Activated naive CD8-positive, alpha-beta T cell treated with anti-CD3 and anti-CD28 coated beads, Interleukin-2, amount 50 U/mL, for 16 hours (primary cell): ENCODE measurements around the gene RTL3.
"Not testable (repeated sequence)": the region's sequence is repeated elsewhere in the genome, so short reads cannot be mapped to it uniquely, and the experiment has no call there.

ENCODE experiments used
- DNase-seq: peaks from one replicate; pipeline ENCODE4 v3.0.0-alpha.2; 2020; ENCODE audit warnings: low read depth, low spot score

RTL3 gene, protein sequence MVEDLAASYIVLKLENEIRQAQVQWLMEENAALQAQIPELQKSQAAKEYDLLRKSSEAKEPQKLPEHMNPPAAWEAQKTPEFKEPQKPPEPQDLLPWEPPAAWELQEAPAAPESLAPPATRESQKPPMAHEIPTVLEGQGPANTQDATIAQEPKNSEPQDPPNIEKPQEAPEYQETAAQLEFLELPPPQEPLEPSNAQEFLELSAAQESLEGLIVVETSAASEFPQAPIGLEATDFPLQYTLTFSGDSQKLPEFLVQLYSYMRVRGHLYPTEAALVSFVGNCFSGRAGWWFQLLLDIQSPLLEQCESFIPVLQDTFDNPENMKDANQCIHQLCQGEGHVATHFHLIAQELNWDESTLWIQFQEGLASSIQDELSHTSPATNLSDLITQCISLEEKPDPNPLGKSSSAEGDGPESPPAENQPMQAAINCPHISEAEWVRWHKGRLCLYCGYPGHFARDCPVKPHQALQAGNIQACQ

DNA sequence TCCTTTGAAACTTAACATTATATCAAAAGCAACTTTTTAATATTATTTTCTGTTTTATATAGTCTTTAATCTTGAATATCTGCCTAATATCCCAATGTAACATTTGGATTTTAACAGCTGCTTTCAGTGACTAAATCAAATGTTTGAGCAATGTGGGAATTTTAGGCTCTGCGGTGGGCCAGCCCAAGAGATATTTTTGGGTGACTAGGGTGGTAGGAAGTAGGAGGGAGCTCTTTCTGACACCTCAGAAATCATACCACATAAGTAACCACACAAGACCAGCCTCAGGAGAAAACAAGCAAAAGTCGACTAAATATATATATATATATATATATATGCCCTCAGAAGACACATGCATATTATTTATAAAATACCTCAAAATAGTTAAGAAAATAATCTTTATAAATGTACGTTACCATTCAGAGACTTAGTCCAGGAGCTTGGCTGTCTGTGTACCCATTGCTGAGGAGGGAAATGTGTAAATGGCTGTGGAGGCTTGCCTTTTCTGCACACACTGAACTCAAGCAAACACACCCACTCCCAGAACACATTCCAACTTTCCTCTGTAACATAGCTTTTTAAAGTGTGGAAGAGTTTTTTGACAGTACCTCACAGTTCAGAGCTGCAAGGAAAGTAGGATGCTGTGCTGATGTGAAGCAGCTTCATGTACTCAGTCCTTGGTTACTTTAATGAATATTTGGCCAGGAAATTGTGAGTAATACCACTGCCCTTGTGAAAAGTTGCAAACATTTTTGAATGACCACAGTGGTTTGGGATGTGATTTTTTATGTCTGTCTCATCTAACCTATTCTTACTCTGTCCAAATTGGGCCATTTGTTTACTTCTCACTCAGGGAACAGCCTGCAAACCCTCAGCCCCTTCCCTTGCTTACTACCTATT is at the start of gene RTL3:
TSS of gene RTL3 (minus strand) at position 484 of the 900 bp plus-strand sequence. CDS start 908 bp downstream, outside the sequence.
- no peak for DNase-seq

DNA sequence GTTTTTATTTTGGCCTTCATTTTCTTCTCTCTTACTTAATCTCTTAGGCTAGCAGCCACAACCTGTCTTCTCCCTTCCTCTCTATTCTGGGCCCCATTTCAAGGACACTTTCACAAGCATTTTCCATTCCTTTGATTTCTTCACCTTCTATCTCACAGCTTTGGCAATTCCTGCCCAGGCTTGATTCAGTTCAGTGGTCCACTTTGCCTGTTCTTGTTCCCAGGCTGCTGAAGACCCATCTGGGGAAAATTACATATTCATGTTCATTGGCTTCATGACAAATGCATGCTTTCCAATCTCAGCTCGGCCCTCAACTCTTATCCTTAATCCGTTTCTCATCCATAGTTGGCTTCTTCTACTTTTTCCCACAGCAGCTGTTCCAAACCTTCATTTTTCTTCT is 49.7 kb upstream of the RTL3 start:
- DNase-seq = no peak

DNA sequence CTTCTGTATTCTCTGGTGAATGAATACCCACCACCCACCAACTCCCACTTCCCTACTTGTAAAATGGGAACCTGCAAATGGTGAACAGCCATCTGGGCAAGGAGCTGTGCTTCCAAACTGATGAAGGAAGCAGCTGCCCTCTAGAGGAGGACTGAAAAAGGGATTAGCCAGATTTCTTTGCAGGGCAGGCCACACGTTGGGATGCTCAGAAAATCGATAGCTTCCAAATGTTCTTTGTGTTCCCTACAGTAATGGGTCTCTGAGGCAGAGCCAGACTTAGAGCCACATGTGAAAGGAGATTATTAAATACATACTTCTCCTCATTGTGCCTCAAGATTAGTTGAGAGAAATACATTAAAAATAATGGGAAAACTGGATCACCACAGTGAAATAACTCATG is 49.1 kb upstream of the RTL3 start:
- no peak for DNase-seq

DNA sequence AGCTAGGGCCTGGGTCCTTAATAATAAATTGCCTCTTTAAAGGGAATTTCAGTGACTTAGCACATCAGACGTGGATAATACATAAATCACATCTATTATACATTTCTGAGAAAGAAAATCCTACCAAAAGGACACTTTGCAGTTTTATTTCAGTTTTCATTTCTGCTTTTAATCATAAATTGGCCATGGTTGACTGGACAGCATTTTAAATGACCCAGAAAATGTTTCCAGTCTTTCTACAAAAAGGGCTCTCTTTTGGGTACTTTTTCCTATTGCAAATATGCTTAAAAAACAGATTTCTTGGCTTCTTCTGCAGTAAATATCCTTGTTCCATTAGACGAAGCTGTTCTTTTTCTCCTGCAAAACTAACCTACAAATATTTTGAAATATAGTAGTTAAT is 46.9 kb upstream of the RTL3 start:
- DNase-seq = no peak

DNA sequence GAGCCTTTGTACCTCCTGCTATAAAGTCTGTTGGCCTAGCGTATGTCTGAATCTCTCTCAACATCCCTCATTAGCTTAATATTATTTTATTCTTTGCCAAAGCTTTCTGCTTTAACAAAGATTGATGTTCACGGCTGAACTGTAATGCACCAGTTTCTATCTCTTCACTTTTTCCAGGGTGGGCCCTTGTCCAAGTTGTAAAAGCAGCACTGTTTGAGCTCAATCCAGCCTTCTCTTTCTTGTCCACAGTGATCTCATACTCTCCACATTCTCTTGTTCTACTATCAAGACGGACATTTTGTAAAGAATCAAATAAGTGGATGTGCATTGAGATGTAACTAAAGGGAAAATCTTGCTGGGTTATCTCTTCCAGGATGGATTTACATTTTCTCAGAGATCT is 34.4 kb upstream of the RTL3 start:
- no peak for DNase-seq

DNA sequence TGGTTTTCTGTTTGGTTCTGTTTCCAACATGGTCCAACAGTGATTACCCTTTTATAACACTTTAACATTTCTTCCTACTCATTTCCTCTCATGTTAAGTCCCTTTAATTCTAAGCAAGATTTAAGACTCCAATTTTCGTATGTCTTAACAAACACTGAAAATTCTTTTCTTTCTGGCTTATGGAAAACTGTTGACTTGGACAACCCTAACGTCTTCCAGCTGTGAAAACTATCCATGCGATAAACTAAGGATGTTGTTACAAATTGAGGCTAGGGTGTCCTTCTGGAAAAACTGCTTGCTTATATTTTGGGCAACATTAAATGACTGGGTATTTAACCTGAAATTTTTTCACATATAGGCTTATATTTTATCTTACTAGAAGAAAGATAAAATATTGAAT is 33.9 kb upstream of the RTL3 start:
- DNase-seq = no peak

DNA sequence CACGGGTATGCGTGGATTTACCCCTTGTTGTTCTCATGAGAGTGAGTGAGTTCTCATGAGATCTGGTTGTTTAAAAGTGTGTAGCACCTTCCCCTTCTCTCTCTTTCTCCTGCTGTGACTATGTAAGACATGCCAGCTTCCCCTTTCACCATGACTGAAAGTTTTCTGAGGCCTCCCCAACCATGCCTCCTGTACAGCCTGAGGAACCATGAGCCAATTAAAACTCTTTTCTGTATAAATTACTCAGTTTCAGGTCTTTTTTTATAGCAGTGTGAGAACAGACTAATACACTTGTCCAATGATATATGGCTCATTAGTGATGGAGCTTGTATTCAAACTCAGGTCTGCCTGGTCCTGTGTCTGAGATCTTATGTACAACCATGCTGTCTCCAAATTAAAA is 28.5 kb upstream of the RTL3 start:
- no peak for DNase-seq

DNA sequence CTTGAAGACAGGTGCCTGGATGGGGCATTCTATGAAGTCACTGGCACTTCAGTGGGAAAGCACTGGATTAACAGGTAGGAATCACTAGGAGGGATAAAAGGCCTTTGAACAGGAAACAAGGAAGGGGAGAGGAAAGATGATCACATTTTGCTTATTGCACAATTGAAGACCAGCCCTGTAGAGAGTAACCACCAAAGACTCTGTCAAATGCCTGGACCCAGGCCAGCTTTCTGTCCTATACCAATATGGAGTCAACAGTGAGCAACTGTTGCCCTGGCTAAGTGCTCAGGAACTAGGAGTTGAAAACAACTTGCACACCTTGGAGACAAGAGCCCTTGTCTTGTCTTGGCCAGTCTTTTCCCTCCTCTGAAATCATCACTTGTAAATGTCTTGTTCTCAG is 14.1 kb upstream of the RTL3 start:
- no peak for DNase-seq

DNA sequence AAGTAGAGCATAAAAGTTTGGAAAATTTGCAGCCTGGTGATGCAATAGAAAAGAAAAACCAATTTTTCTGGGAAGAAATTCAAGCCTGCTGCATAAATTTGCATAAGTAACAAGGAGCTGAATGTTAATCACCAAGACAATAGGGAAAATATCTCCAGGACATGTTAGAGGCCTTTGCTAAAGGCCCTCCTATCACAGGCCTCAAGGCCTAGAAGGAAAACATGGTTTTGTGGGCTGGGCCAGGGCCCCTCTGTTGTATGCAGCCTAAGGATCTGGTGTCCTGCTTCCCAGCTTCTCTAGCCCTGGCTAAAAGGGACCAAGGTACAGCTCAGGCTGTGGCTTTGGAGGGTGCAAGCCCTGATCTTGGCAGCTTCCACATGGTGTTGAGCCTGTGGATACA is 6.2 kb upstream of the RTL3 start:
- DNase-seq = no peak

DNA sequence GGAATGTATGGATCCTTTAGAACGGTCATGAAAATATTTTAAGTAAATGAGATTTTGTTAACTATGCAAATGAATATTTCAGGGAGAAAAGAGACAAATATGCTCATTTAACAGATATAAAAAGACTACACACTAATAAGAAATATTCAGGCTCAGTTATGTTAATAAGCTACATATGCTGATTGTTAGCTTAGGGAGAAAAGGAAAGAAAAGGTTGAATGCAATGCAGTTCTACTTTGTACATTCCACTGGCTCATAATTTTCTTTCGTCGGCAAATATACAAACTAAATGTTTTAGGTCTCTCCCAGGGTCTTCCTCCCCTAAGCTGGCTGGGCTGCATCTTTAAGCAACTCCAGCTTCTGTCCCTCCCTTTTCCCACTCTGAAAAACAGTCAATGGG is 2.7 kb upstream of the RTL3 start:
- no peak for DNase-seq

DNA sequence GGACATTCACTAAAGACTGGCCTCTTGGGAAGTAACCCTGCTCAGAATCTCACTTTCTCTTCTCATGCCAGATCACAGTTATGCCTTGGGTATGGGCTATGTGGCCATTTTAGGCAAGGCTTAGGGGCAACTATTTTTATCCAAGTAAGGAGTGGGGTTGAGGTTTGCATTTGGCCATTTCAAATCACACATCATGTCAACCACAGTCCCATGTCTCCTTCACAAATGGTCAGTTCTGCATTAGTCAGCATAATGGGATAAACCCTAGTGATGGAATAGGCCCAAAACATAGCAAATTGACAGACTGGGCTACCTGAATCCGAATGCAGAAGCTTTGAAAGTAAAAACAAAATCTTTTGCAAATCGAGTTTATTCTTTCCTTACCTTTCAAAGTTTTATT is 827 bp upstream of the RTL3 start:
- DNase-seq = no peak

DNA sequence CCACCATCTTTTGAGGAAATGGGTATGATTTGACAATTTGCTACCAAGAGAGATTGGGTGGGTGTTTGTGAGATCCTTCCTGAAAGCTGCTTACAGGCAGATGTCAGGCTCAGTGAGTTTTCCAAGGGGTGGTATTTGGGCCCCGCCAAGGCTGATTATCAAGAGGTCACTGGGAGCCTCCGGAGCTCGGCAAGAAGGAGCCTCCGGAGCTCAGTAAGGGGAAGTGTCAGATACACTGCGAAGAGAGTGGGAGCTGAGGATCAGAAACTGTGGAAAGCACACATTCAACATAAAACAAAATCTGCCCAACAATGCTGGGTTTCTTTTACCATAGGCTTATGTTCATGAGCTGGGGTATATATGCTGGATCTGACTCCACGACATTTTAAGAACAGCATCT is 714 bp downstream of the RTL3 start:
- DNase-seq = no peak

DNA sequence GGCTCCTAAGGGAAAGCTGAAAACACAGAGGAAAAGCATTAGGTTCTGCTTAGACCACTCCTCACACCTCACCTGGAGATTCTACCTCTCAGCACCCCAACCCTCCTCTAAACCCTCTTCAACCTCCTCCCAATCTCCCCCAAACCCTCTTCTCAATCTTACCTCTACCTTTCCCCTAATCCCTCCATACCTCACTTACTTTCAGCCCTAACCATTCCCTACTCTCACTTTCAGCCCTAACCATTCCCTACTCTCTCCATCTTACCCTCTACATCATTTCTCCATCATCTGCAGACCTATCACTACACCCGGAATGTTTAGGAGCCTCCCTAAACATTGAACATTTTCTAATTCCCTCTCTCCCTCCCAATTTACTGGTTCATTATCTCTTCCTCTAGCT is 3.5 kb downstream of the RTL3 start:
- DNase-seq = no peak

DNA sequence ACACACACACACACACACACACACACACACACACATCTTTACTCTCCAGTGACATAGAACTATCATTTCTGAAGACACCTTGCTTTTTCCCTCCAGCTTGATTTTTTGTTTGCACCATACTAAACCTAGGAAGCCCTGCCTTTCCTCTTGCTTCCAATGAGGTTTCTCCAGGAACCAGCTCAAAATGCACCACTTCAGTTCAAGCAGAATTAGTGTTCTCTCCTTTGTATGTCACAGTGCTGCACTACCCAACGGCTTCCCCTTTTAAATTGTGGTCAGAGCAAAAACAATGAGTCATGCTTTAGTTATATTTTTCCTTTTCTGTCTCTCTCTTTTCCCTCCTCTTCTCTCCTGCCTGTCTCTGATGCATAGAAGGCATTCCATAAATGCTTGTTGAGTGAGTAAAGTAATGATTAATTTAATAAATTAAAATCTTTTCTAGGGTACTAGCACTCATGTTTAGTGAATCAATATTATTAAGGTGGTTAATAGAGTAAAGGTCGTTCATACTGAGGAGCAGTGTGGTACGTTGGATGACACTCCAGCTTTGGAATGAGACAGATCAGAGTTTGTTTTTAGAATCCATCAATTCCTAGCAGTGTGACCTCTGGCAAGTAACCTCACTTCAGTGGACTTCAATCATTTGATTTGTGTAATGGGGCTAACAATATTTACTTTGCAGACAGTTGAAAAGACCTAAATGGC is 5.9 kb downstream of the RTL3 start:
- no peak for DNase-seq

DNA sequence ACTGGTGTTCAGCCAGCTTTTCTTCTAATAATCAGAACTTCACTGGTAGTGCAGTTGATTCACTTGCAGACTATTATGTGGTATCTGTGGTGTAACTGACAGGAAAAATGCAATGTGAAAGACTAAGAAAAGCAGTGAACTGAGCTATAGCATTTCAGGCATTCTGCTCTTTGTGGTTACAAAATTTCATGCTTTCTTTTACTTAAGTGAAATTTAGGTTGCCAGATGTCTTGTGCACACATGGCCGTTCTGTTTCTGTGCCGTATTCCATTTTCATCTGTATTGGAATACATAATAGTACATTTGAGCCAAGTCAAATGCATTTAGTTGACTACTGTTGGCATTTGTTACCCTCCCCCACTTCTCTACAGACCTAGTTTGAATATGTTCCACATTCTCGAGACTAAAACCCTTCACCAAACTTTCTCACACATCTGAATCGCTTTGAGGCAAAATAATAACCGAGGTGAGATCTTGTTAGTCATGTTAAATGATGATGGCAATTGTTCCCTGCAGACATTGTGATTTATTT is 8.2 kb downstream of the RTL3 start:
- DNase-seq = no peak

DNA sequence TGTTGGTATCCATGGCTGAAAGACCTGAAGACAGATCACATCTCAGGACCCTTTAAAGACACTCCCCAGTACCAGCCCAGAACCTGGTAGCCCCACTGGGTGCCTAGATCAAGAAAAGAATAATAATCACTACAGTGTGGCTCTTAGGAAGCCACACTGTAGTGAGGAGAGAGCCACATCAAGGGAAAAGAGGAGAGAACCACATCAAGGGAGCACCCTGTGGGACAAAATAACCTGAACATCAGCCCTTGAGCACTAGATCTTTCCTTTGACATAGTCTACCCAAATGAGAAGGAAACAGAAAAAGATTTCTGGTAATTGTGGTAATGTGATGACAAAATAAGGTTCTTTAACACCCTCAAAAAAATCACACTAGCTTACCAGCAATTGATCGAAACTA is 15.3 kb downstream of the RTL3 start:
- no peak for DNase-seq

DNA sequence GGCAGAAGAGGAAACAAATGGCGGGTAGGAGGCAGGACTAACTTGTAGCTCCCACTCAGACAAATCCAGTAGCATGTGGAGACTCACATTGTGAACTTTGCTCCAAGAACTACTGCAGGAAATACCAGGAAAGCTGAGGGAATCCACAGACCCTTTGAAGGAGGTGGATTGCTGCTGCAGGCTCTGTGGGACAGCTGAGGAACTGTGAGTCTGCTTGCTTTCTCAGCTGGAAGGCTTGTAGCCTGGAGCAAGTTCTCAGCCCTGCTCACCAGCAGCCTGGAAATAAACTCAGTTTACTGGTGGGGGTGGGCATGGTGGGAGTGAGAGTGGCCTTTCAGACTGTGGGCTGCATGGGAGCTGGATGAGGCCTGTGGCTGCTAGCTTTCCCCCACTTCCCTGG is 16.0 kb downstream of the RTL3 start:
- DNase-seq = no peak

DNA sequence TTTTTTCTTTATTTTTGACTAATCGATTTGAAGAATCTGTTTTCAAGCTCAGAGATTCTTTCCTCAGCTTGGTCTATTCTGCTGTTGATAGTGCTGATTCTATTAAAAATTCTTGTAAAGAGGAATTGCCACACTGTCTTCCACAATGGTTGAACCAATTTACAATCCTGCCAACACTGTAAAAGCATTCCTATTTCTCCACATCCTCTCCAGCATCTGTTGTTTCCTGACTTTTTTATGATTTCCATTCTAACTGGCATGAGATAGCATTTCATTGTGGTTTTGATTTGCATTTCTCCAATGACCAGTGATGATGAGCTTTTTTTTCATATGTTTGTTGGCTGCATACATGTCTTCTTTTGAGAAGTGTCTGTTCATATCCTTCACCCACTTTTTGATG is 23.0 kb downstream of the RTL3 start:
- DNase-seq = not testable (repeated sequence)

DNA sequence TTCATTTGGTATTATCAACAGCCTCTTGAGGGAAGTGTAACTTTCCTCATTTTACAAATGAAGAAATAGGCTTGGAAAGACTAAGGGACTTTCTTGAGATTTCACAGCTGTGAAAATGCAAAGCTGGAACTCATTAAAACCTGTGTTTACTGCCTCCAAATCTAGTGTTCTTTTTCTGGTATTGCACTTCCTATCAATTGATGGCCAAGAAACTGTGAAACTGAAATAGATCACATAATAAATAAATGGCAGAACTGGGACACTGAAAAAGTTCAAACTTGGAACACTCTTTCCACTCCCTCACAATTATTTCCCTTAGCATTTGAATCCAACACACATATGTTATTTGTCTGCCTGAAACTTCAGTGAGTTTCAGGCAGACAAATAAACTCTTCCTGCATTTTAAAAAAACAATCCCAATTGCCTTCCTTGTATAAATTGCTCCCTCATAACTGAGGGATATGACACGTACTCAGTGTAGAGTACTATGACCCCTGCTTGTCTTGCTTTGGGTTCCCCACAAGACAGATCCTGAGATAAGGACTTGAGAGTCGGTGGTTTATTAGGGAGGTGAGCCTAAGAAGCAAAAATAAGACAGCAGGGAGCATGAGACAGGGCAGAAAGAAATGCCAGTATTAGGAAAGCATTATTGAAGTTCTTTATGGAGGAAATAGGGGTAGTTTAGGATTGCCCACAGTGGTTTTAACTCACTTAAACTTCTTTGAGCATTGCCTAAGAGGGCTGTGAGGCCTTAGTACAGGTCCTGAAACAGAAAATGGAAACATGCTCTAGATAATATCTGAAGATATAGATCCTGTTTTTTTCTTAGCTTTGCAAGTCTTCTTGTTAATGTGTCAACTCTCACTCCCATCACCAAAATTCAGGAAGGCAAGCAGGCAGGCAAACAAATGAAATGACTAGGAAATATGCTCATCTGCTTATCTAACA is 33.9 kb downstream of the RTL3 start:
- no peak for DNase-seq

DNA sequence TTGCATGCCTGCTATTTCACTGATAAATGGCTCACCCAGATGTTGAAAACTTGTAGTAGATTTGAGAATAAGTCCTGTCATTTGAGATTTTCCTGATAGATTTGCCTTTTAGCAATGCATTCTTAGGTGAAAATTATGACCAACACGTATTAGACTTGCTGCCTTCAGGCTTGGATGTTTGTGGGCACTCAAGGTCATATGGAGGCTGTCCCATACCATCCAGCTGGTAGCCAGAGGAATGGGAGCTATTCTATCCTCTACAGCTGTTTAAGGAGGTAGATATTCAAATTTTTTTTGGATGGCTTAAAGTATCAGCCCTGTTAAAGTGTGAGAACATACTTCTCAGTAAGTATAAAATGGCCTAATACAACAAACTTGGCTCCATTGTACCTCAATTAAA is 34.7 kb downstream of the RTL3 start:
- no peak for DNase-seq

DNA sequence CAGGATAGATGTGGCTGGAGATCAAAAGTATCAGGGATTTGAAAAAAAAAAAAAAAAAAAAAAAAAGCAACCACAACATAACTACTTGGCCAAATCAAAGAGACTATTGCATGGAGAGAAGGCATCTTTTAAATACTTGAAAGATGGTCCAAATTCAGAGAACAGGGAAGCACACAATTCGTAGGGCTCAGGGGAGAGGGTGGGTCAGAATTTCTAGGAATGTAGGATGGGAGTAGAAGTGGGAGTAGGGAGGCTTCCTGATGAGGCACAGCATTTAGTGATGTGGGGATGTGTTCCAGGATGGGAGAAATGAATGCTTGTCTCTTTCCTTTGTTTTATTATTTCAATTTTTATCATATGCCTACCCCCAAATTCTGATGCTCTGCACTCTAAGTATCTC is 36.3 kb downstream of the RTL3 start:
- DNase-seq = no peak
